SK-N-SH (cell line): ENCODE data around the gene SLC26A8. TPM values are rescaled to one million over a fixed set of nuclear protein-coding genes. Genes with fewer than 3 reads are reported as not detected.

ENCODE experiments used
- CTCF ChIA-PET: fragments of 300-600, 350-600 bp; formaldehyde crosslinking; extraction: SDS; loops from one replicate; lab custom pipeline; 2021; lab: Yijun Ruan, JAX
- POLR2A ChIA-PET: fragments of 350-600 bp; sonication (Branson Sonifier 250); formaldehyde crosslinking; extraction: SDS; loops from one replicate; lab custom pipeline; 2020; ENCODE audit warnings: antibody characterized with exemption, inconsistent platforms; lab: Yijun Ruan, JAX
- DNase-seq: peaks from one replicate; pipeline ENCODE4 v3.0.0; 2012
- H2AFZ ChIP-seq: fragments of 200-600 bp; sonication (generic); 2 replicates; pipeline ENCODE4 v1.8.1; 2016; ENCODE audit warnings: antibody characterized with exemption, mild to moderate bottlenecking, low read depth
- H3F3A ChIP-seq: fragments of 200-600 bp; sonication (generic); replicated peaks from 2 replicates; pipeline ENCODE3; 2016; ENCODE audit warnings: antibody characterized with exemption, mild to moderate bottlenecking; ENCODE audit not compliant: insufficient read depth
- H3K27ac ChIP-seq, 2 experiments: fragments of 200-500 bp in 1 of 2; fragments of 200-600 bp in 1 of 2; sonication (Bioruptor generic) in 1 of 2; sonication (generic), shearing (Covaris generic) in 1 of 2; 2 replicates each; pipeline versions ENCODE4 v1.5.1 to v1.6.1; 2014 to 2016; ENCODE audit warnings: low read depth in 2 of 2, inconsistent platforms in 1 of 2, low read length in 1 of 2, mild to moderate bottlenecking in 1 of 2, mixed read lengths in 1 of 2
- H3K27me3 ChIP-seq: fragments of 200-600 bp; sonication (generic), shearing (Covaris generic); 2 replicates; pipeline ENCODE4 v1.6.1; 2016; ENCODE audit warnings: mixed run types; ENCODE audit not compliant: insufficient read depth
- H3K36me3 ChIP-seq, 2 experiments: fragments of 200-500 bp in 1 of 2; fragments of 200-600 bp in 1 of 2; sonication (Bioruptor generic) in 1 of 2; sonication (generic) in 1 of 2; replicated peaks in 1 of 2; 2 replicates each; pipeline versions ENCODE3 to v1.5.1; 2014 to 2016; ENCODE audit warnings: low read length in 1 of 2, mild to moderate bottlenecking in 1 of 2; ENCODE audit not compliant: insufficient read depth in 2 of 2, control insufficient read depth in 1 of 2
- H3K4me1 ChIP-seq, 2 experiments: fragments of 200-500 bp in 1 of 2; fragments of 200-600 bp in 1 of 2; sonication (Bioruptor generic) in 1 of 2; sonication (generic), shearing (Covaris generic) in 1 of 2; 2 replicates each; pipeline versions ENCODE4 v1.5.1 to v1.6.1; 2014 to 2016; ENCODE audit warnings: low read depth in 1 of 2, low read length in 1 of 2, mixed run types in 1 of 2; ENCODE audit not compliant: insufficient read depth in 2 of 2, control insufficient read depth in 1 of 2
- H3K4me2 ChIP-seq: fragments of 200-600 bp; sonication (generic), shearing (Covaris generic); 2 replicates; pipeline ENCODE4 v1.6.1; 2017; ENCODE audit warnings: mixed run types
- H3K4me3 ChIP-seq, 2 experiments: fragments of 200-500 bp in 1 of 2; fragments of 200-600 bp in 1 of 2; sonication (Bioruptor generic) in 1 of 2; sonication (generic), shearing (Covaris generic) in 1 of 2; 2 replicates each; pipeline versions ENCODE4 v1.5.1 to v1.8.1; 2014 to 2016; ENCODE audit warnings: low read depth in 2 of 2, inconsistent platforms in 1 of 2, low read length in 1 of 2, mild to moderate bottlenecking in 1 of 2, mixed read lengths in 1 of 2, moderate library complexity in 1 of 2
- H3K79me2 ChIP-seq: fragments of 200-600 bp; sonication (generic); 2 replicates; pipeline ENCODE4 v1.8.1; 2017; ENCODE audit warnings: mild to moderate bottlenecking; ENCODE audit not compliant: insufficient read depth
- H3K9ac ChIP-seq: fragments of 200-600 bp; sonication (generic); 2 replicates; pipeline ENCODE4 v1.6.1; 2017; ENCODE audit warnings: mixed run types
- H3K9me2 ChIP-seq: fragments of 200-600 bp; sonication (generic); 2 replicates; pipeline ENCODE4 v1.6.1; 2017; ENCODE audit warnings: mixed run types
- H3K9me3 ChIP-seq: fragments of 200-600 bp; sonication (generic); 2 replicates; pipeline ENCODE4 v1.6.1; 2017; ENCODE audit warnings: mixed run types, mild to moderate bottlenecking, moderate library complexity
- H4K20me1 ChIP-seq: fragments of 200-600 bp; sonication (generic); 2 replicates; pipeline ENCODE4 v1.6.1; 2017; ENCODE audit warnings: mild to moderate bottlenecking, mixed run types; ENCODE audit not compliant: insufficient read depth
- CHD2 ChIP-seq: fragments of 150-350 bp; IDR thresholded peaks from 2 replicates; pipeline ENCODE4 v1.6.1; 2018; ENCODE audit warnings: low read length; ENCODE audit not compliant: partially characterized antibody
- ELF1 ChIP-seq: IDR thresholded peaks from 2 replicates; pipeline ENCODE4 v1.4.0; 2012
- FOSL2 ChIP-seq: IDR thresholded peaks from 2 replicates; pipeline ENCODE4 v1.4.0; 2012; ENCODE audit warnings: low read depth, mild to moderate bottlenecking, moderate library complexity, borderline replicate concordance
- GABPA ChIP-seq: IDR thresholded peaks from 2 replicates; pipeline ENCODE4 v1.4.0; 2012; ENCODE audit warnings: low read depth, mild to moderate bottlenecking
- JUND ChIP-seq: IDR thresholded peaks from 2 replicates; pipeline ENCODE4 v1.4.0; 2012
- MEF2A ChIP-seq: IDR thresholded peaks from 2 replicates; pipeline ENCODE4 v1.4.0; 2012; ENCODE audit warnings: low read depth, borderline replicate concordance
- NRF1 ChIP-seq: IDR thresholded peaks from 2 replicates; pipeline ENCODE4 v1.6.1; 2012; ENCODE audit warnings: low read depth, mild to moderate bottlenecking, low read length
- POLR2AphosphoS5 ChIP-seq: IDR thresholded peaks from 2 replicates; pipeline ENCODE4 v1.6.1; 2012; ENCODE audit warnings: low read depth, low read length
- RFX5 ChIP-seq: IDR thresholded peaks from 2 replicates; pipeline ENCODE4 v1.6.1; 2012; ENCODE audit warnings: mild to moderate bottlenecking, improper control_type of control experiment, low read length
- TCF12 ChIP-seq: IDR thresholded peaks from 2 replicates; pipeline ENCODE4 v1.4.0; 2012
- USF1 ChIP-seq: IDR thresholded peaks from 2 replicates; pipeline ENCODE4 v1.4.0; 2012; ENCODE audit warnings: low read depth, borderline replicate concordance
- WGBS: methylation state at CpG from one replicate; pipeline ENCODE4 v1.1.6; 2017; ENCODE audit warnings: low lambda C conversion rate; 5-methylcytosine and 5-hydroxymethylcytosine counted together
- polyA plus RNA-seq, 3 experiments: library from polyadenylated mRNA; depleted of rRNA; stranded (reverse); fragments of >200 nt; gene quantifications; 2 replicates each; pipeline ENCODE4 v1.2.3, GENCODE V29; 2012
- TF ChIP-seq, protein P1 (sequence below): IDR thresholded peaks from 2 replicates; pipeline ENCODE4 v1.6.1; 2012; ENCODE audit warnings: mild to moderate bottlenecking, low read depth, low read length, moderate library complexity
- TF ChIP-seq, protein P2 (sequence below): IDR thresholded peaks from 2 replicates; pipeline ENCODE4 v1.4.0; 2012; ENCODE audit warnings: low read depth, borderline replicate concordance
- TF ChIP-seq, protein P3 (sequence below): IDR thresholded peaks from 2 replicates; pipeline ENCODE4 v1.4.0; 2012; ENCODE audit warnings: low read depth
- TF ChIP-seq, protein P4 (sequence below): fragments of 200-600 bp; sonication (generic); IDR thresholded peaks from 2 replicates; pipeline ENCODE4 v1.6.1; 2017; ENCODE audit warnings: antibody characterized with exemption, mild to moderate bottlenecking, moderate library complexity

Gene SLC26A8
- polyA plus RNA-seq, 1 of the 3 experiments (the other 2 are of a cell fraction): not detected

- Histone ChIP-seq H3K4me3 (no peak overlapping the region), H3K9ac (no peak overlapping the region), H3K9me2 (no peaks in the 10 kb centered on the region), H3K27ac (no peak overlapping the region), H3K36me3 (peaks cover 2 to 19% of the 10 kb centered on the region in 2 experiments), H3K27me3 (no peaks in the 10 kb centered on the region), H3K79me2 (peaks cover 95% of the 10 kb centered on the region), H3K4me2 (no peak overlapping the region), H4K20me1 (peaks cover 3% of the 10 kb centered on the region; the same call in 1 of the 2 replicates), H2AFZ (no peak overlapping the region), H3K4me1 (no peaks in the 10 kb centered on the region), H3K9me3 (no peaks in the 10 kb centered on the region), H3F3A (no peaks in the 10 kb centered on the region)
- DNase-seq: no peak
- 97% methylated on average over 3 of the region's 3 CpGs for WGBS
- ChIA-PET POLR2A (no interaction called here), CTCF (no interaction called here)
- no peak for TF ChIP-seq MEF2A
- TF ChIP-seq, protein P1, sequence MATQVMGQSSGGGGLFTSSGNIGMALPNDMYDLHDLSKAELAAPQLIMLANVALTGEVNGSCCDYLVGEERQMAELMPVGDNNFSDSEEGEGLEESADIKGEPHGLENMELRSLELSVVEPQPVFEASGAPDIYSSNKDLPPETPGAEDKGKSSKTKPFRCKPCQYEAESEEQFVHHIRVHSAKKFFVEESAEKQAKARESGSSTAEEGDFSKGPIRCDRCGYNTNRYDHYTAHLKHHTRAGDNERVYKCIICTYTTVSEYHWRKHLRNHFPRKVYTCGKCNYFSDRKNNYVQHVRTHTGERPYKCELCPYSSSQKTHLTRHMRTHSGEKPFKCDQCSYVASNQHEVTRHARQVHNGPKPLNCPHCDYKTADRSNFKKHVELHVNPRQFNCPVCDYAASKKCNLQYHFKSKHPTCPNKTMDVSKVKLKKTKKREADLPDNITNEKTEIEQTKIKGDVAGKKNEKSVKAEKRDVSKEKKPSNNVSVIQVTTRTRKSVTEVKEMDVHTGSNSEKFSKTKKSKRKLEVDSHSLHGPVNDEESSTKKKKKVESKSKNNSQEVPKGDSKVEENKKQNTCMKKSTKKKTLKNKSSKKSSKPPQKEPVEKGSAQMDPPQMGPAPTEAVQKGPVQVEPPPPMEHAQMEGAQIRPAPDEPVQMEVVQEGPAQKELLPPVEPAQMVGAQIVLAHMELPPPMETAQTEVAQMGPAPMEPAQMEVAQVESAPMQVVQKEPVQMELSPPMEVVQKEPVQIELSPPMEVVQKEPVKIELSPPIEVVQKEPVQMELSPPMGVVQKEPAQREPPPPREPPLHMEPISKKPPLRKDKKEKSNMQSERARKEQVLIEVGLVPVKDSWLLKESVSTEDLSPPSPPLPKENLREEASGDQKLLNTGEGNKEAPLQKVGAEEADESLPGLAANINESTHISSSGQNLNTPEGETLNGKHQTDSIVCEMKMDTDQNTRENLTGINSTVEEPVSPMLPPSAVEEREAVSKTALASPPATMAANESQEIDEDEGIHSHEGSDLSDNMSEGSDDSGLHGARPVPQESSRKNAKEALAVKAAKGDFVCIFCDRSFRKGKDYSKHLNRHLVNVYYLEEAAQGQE: no peak
- TF ChIP-seq JUND: no peak
These were observed 127.4 kb downstream of the SLC26A8 start for GRCh38 chr6:35897036-35897435.

GRCh38 chr6:35896228-35896627 is 128.2 kb downstream of the SLC26A8 start:
- Histone ChIP-seq H3K9me3 (no peaks in the 10 kb centered on the region), H4K20me1 (no peaks in the 10 kb centered on the region; the same call in 1 of the 2 replicates), H3K36me3 (peaks cover 2 to 19% of the 10 kb centered on the region in 2 experiments), H3K4me3 (no peak overlapping the region), H3K9ac (no peak overlapping the region), H3K4me2 (no peak overlapping the region), H3K27me3 (no peaks in the 10 kb centered on the region), H3K27ac (no peak overlapping the region), H3K79me2 (peaks cover 95% of the 10 kb centered on the region), H3F3A (no peaks in the 10 kb centered on the region), H3K9me2 (no peaks in the 10 kb centered on the region), H3K4me1 (no peaks in the 10 kb centered on the region), H2AFZ (no peak overlapping the region)
- 100% methylated on average over 1 of the region's 1 CpG for WGBS
- TF ChIP-seq CHD2: no peak
- no peak for TF ChIP-seq ELF1
- TF ChIP-seq, protein P2, sequence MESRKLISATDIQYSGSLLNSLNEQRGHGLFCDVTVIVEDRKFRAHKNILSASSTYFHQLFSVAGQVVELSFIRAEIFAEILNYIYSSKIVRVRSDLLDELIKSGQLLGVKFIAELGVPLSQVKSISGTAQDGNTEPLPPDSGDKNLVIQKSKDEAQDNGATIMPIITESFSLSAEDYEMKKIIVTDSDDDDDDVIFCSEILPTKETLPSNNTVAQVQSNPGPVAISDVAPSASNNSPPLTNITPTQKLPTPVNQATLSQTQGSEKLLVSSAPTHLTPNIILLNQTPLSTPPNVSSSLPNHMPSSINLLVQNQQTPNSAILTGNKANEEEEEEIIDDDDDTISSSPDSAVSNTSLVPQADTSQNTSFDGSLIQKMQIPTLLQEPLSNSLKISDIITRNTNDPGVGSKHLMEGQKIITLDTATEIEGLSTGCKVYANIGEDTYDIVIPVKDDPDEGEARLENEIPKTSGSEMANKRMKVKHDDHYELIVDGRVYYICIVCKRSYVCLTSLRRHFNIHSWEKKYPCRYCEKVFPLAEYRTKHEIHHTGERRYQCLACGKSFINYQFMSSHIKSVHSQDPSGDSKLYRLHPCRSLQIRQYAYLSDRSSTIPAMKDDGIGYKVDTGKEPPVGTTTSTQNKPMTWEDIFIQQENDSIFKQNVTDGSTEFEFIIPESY: no peak
- TF ChIP-seq MEF2A: no peak
- TF ChIP-seq, protein P3, sequence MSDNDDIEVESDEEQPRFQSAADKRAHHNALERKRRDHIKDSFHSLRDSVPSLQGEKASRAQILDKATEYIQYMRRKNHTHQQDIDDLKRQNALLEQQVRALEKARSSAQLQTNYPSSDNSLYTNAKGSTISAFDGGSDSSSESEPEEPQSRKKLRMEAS: no peak
- no peak for TF ChIP-seq TCF12
- TF ChIP-seq FOSL2: no peak
- no peak for TF ChIP-seq GABPA
- no peak for TF ChIP-seq RFX5
- TF ChIP-seq, protein P4, sequence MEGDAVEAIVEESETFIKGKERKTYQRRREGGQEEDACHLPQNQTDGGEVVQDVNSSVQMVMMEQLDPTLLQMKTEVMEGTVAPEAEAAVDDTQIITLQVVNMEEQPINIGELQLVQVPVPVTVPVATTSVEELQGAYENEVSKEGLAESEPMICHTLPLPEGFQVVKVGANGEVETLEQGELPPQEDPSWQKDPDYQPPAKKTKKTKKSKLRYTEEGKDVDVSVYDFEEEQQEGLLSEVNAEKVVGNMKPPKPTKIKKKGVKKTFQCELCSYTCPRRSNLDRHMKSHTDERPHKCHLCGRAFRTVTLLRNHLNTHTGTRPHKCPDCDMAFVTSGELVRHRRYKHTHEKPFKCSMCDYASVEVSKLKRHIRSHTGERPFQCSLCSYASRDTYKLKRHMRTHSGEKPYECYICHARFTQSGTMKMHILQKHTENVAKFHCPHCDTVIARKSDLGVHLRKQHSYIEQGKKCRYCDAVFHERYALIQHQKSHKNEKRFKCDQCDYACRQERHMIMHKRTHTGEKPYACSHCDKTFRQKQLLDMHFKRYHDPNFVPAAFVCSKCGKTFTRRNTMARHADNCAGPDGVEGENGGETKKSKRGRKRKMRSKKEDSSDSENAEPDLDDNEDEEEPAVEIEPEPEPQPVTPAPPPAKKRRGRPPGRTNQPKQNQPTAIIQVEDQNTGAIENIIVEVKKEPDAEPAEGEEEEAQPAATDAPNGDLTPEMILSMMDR: no peak
- TF ChIP-seq NRF1: no peak
- no peak for TF ChIP-seq POLR2AphosphoS5
- TF ChIP-seq USF1: no peak
- CTCF ChIA-PET: no interaction called here
- POLR2A ChIA-PET: no interaction called here
- no peak for DNase-seq
